ENCODE data around the gene MEPCE.

MEPCE gene

GRCh38 chr7:100455206-100455605 is 25.6 kb downstream of the MEPCE start:
- DNase-seq, result no peak
- Histone ChIP-seq H3K27ac (no peak overlapping the region), H3K4me3 (ENCODE audit: low read depth, low read length) (no peak overlapping the region), H3K36me3 (replicated peaks) (no peaks in the 10 kb centered on the region), H3K27me3 (replicated peaks) (no peaks in the 10 kb centered on the region)
- in situ Hi-C loops (cut with HindIII; ENCODE audit: low pct_ligation_motif_present, low sequenced_read_pairs), result no loop called here
- no peak for TF ChIP-seq CTCF (IDR thresholded peaks at IDR 0.05; ENCODE audit: low read depth, low read length, missing control alignments)

GRCh38 chr7:100456562-100456961 is 26.9 kb downstream of the MEPCE start:
- peak; percentile 21 for TF ChIP-seq CTCF (IDR thresholded peaks at IDR 0.05; ENCODE audit: low read depth, low read length, missing control alignments)
- no peaks in the 10 kb centered on the region for H3K27me3 ChIP-seq (replicated peaks)
- no peaks in the 10 kb centered on the region for H3K36me3 ChIP-seq (replicated peaks)
- in situ Hi-C loops (cut with HindIII; ENCODE audit: low pct_ligation_motif_present, low sequenced_read_pairs), result no loop called here
- no peak overlapping the region for H3K4me3 ChIP-seq (ENCODE audit: low read depth, low read length)
- DNase-seq, result no peak
- no peak overlapping the region for H3K27ac ChIP-seq

GRCh38 chr7:100457033-100457432 is 27.4 kb downstream of the MEPCE start:
- Histone ChIP-seq H3K36me3 (replicated peaks) (no peaks in the 10 kb centered on the region), H3K4me3 (ENCODE audit: low read depth, low read length) (no peak overlapping the region), H3K27ac (no peak overlapping the region), H3K27me3 (replicated peaks) (no peaks in the 10 kb centered on the region)
- TF ChIP-seq CTCF (IDR thresholded peaks at IDR 0.05; ENCODE audit: low read depth, low read length, missing control alignments), result no peak
- DNase-seq, result no peak
- in situ Hi-C loops (cut with HindIII; ENCODE audit: low pct_ligation_motif_present, low sequenced_read_pairs), result no loop called here

GRCh38 chr7:100464210-100464660 is 34.6 kb downstream of the MEPCE start, which contains the start of gene SPACDR:
Gene SPACDR (minus strand): TSS chr7:100464260. CDS start chr7:100464025, 235 bp downstream.
- Histone ChIP-seq H3K4me3 (ENCODE audit: low read depth, low read length) (no peak within 1 kb of the TSS), H3K27me3 (replicated peaks) (no peaks in the 10 kb centered on the region), H3K27ac (no peak within 1 kb of the TSS), H3K36me3 (replicated peaks) (peaks cover 21% of the 10 kb centered on the region)
- DNase-seq, result peak; percentile 27
- in situ Hi-C loops (cut with HindIII; ENCODE audit: low pct_ligation_motif_present, low sequenced_read_pairs), result no loop called here
- no peak for TF ChIP-seq CTCF (IDR thresholded peaks at IDR 0.05; ENCODE audit: low read depth, low read length, missing control alignments)

- Histone ChIP-seq H3K27me3 (replicated peaks) (no peaks in the 10 kb centered on the region), H3K27ac (no peak overlapping the region), H3K36me3 (replicated peaks) (peaks cover 23% of the 10 kb centered on the region), H3K4me3 (ENCODE audit: low read depth, low read length) (no peak overlapping the region)
- in situ Hi-C loops (cut with HindIII; ENCODE audit: low pct_ligation_motif_present, low sequenced_read_pairs), result no loop called here
- DNase-seq, result no peak
- TF ChIP-seq CTCF (IDR thresholded peaks at IDR 0.05; ENCODE audit: low read depth, low read length, missing control alignments), result no peak
These were observed 35.2 kb downstream of the MEPCE start for GRCh38 chr7:100464791-100465190.

- in situ Hi-C loops (cut with HindIII; ENCODE audit: low pct_ligation_motif_present, low sequenced_read_pairs), result no loop called here
- Histone ChIP-seq H3K4me3 (ENCODE audit: low read depth, low read length) (no peak overlapping the region), H3K36me3 (replicated peaks) (peaks cover 27% of the 10 kb centered on the region), H3K27ac (no peak overlapping the region), H3K27me3 (replicated peaks) (no peaks in the 10 kb centered on the region)
- DNase-seq, result no peak
- TF ChIP-seq CTCF (IDR thresholded peaks at IDR 0.05; ENCODE audit: low read depth, low read length, missing control alignments), result no peak
These were observed 35.7 kb downstream of the MEPCE start for GRCh38 chr7:100465299-100465698.

All from brain microvascular endothelial cell (primary cell).